GM21786 (cell line): ENCODE measurements around the gene SPATA13.

Experiments
- ATAC-seq: cut with Tn5 transposase; IDR thresholded peaks from one replicate; pipeline ENCODE4 v1.9.1; 2021; ENCODE audit not compliant: unreplicated experiment

The SPATA13 gene

GRCh38 chr13:24141333-24141910, 19.1 kb upstream of the SPATA13 start:
- no peak for ATAC-seq

- ATAC-seq = no peak
Observed at GRCh38 chr13:24142453-24142852, 18.1 kb upstream of the SPATA13 start.

- no peak for ATAC-seq
Observed at GRCh38 chr13:24142886-24143285, 17.6 kb upstream of the SPATA13 start.

- ATAC-seq = no peak
Observed at GRCh38 chr13:24145240-24145639, 15.3 kb upstream of the SPATA13 start.

- no peak for ATAC-seq
Observed at GRCh38 chr13:24145674-24146073, 14.8 kb upstream of the SPATA13 start.

- no peak for ATAC-seq
Observed at GRCh38 chr13:24146961-24147569, 13.5 kb upstream of the SPATA13 start.

GRCh38 chr13:24147570-24147963, 13.0 kb upstream of the SPATA13 start:
- peak; percentile 69 for ATAC-seq

- no peak for ATAC-seq
Observed at GRCh38 chr13:24148414-24149235, 11.9 kb upstream of the SPATA13 start.

GRCh38 chr13:24149246-24150032, 11.1 kb upstream of the SPATA13 start:
- ATAC-seq = no peak

GRCh38 chr13:24150572-24150971, 9.9 kb upstream of the SPATA13 start:
- no peak for ATAC-seq

- ATAC-seq = no peak
Observed at GRCh38 chr13:24151864-24152263, 8.7 kb upstream of the SPATA13 start.

- ATAC-seq = no peak
Observed at GRCh38 chr13:24152292-24153214, 8.0 kb upstream of the SPATA13 start.

- no peak for ATAC-seq
Observed at GRCh38 chr13:24153347-24153746, 7.2 kb upstream of the SPATA13 start.

GRCh38 chr13:24153979-24154701, 6.4 kb upstream of the SPATA13 start:
- ATAC-seq = no peak

GRCh38 chr13:24159357-24159756, 1.2 kb upstream of the SPATA13 start:
- no peak for ATAC-seq

GRCh38 chr13:24161010-24161775, 673 bp downstream of the SPATA13 start:
- ATAC-seq = peak; percentile 26

GRCh38 chr13:24161980-24162525, 1.5 kb downstream of the SPATA13 start:
- no peak for ATAC-seq

- ATAC-seq = no peak
Observed at GRCh38 chr13:24162604-24163003, 2.1 kb downstream of the SPATA13 start.

- no peak for ATAC-seq
Observed at GRCh38 chr13:24165746-24166145, 5.2 kb downstream of the SPATA13 start.
